PC-3 (cell line): ENCODE results near the gene EXOC4.

ENCODE experiments used
- CTCF ChIP-seq: fragments of 300-600 bp; sonication (generic); conservative IDR thresholded peaks from 2 replicates; pipeline ENCODE4 v1.5.1; 2017; ENCODE audit warnings: antibody characterized with exemption, low read depth, mild to moderate bottlenecking, low read length
- EZH2 ChIP-seq: fragments of 300-600 bp; sonication (generic); IDR thresholded peaks from one replicate; pipeline ENCODE4 v1.6.1; 2017; ENCODE audit warnings: antibody characterized with exemption, mild to moderate bottlenecking, low read length; ENCODE audit not compliant: unreplicated experiment
- EZH2phosphoT487 ChIP-seq: fragments of 300-600 bp; sonication (generic); IDR thresholded peaks from 2 replicates; pipeline ENCODE4 v1.6.1; 2018; ENCODE audit warnings: mild to moderate bottlenecking, antibody characterized with exemption, low read length, borderline replicate concordance

- TF ChIP-seq CTCF (no peak), EZH2phosphoT487 (no peak), EZH2 (no peak)
Measured at GRCh38 chr7:133315332-133316040, 62.6 kb downstream of the EXOC4 start.
